SU-DHL-6 (cell line): ENCODE data around the gene CRYBB1.

Experiments
- CTCF ChIP-seq: fragments of 200-600 bp; sonication (generic); IDR thresholded peaks from one replicate; pipeline ENCODE4 v1.5.1; 2017; ENCODE audit warnings: antibody characterized with exemption, mild to moderate bottlenecking, low read length, moderate library complexity; ENCODE audit not compliant: insufficient read depth, poor library complexity, severe bottlenecking
- EZH2phosphoT487 ChIP-seq: fragments of 200-600 bp; sonication (generic), shearing (Covaris generic); conservative IDR thresholded peaks from 2 replicates; pipeline ENCODE4 v1.6.1; 2018; ENCODE audit warnings: mild to moderate bottlenecking, antibody characterized with exemption, low read length, moderate library complexity, mixed read lengths

- TF ChIP-seq CTCF = no peak
- no peak for TF ChIP-seq EZH2phosphoT487
Measured at GRCh38 chr22:26656891-26657851, 39.3 kb upstream of the CRYBB1 start, which contains the start of gene MIAT.
